HG03558 (cell line): ENCODE data around the gene ATP8B3.

Experiments
- ATAC-seq: cut with Tn5 transposase; IDR thresholded peaks from one replicate; pipeline ENCODE4 v1.9.1; 2021; ENCODE audit warnings: moderate number of reproducible peaks; ENCODE audit not compliant: unreplicated experiment; ENCODE audit errors: extremely low read depth

The ATP8B3 gene

DNA sequence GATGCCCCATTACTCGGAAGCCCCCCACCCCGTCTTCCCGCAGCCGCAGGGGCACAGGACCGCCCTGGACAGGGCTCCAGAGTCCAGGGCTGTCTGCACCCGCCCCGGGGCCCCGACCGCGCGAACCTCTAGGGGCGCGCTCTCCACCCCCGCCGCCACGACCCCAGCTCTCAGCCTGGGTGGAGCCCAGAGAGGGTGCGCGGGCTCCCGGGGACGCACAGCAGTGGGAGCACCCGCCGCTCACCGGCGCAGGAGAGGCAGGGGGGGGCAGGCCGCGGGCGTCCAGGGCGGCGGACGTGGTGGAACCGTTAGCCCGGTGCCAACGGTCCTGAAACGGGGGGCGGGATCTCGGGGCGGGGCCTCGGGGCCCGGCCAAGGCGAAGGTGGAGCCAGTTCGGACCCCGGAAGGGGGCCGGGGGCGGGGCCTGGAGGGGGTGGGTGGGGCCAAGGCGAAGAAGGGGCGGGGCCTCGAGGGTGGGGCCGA lies at the start of gene ATP8B3:
Gene ATP8B3, minus strand, starts transcription at position 335 of the 484 bp plus-strand sequence. CDS start 540 bp downstream, outside the sequence.
- ATAC-seq: peak; percentile 9

DNA sequence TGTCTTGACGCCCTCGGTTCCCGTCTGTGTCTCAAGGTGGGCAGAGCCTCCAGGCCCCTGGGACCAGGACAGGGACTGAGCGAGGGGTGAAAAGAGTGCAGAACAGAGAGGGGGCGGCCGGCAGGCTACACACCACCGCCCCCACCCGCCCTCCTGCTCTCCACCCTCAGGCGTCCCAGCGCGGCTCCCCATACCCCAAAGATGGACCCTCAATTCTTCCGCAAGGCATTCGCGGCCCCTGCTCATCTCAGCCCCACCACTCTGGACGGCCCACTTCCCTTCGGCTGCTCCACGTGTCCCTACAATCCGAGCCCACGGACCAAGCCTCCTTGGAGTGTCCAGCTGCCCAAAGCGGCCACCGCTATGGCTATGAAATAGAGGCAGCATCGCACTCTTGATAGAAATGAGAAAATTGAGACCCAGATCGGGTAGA lies 49.5 kb upstream of the ATP8B3 start:
- no peak for ATAC-seq

DNA sequence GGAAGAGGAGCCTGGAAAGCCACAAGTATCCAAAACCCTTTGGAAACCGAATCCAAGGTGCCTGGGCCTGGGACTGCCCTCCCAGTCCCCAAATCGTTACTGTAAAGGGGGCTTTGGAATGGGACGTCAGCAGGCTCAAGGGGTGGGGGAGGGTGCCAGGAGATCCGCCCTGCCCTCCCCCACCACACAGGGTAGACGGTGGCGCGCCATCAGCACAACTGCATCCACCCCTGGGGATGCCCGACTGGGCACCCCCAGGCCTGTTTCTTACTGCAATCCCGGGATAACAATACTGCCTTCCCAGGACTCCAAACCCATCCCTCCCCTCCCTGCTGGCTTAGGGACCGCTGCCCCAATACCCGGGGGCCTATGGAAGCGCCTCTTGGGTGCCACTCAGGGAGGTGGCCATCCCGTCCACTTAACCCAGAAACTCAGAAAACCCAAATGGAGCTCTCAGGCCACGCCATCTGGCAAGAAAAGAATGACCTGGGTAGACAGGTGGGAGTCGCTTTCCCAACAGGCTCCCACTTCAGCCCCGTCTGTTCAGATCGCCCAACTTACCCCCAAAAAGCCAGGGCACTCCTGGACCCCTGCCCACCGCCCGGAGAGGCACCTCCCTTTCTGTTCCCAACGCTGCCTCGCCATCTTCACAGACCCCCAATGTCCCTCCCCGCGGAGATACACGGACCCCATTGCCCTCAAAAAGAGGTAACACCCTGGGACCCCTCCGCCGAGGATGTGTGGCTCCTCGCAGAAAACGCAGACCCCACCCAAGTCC lies 48.9 kb upstream of the ATP8B3 start:
- no peak for ATAC-seq

DNA sequence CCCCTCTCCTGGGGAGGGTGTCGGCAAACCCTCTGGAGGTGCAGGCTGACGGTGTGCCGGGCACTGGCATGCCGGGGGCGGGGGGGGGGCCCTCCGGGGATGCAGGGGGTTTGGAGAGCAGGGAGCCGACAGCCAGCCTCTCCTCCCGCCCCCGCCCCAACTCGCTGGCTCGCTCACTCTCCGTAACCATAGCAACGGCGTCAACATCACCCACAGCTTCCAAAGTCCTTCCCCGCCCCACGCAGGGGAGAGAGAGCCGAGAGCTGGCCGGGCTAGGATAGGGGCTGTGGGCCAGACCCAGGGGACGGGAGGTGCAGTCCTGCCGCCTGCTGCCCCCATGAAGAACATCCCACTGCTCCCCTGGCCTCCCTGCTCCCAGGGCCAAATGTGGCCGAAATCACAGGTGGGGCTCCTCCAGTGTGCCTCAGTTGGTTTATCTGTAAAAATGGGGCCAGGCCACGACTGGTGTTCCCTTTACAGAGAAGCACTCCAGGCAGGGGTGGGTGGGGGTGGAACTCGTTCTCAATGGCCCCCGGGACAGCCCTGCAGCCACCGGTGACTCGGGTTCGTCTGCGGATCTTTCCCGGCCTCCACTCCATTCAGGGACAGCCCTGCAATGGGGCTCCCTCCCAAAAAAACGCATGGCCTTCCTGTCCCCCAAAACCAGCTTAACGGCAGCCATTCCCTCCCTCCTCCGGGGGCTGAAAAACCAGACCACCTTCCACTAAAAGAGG lies 48.1 kb upstream of the ATP8B3 start:
- no peak for ATAC-seq

- ATAC-seq: no peak
Measured at GRCh38 chr19:1859331-1859781, 47.3 kb upstream of the ATP8B3 start.

- ATAC-seq: no peak
Measured at GRCh38 chr19:1858412-1859081, 46.5 kb upstream of the ATP8B3 start.

DNA sequence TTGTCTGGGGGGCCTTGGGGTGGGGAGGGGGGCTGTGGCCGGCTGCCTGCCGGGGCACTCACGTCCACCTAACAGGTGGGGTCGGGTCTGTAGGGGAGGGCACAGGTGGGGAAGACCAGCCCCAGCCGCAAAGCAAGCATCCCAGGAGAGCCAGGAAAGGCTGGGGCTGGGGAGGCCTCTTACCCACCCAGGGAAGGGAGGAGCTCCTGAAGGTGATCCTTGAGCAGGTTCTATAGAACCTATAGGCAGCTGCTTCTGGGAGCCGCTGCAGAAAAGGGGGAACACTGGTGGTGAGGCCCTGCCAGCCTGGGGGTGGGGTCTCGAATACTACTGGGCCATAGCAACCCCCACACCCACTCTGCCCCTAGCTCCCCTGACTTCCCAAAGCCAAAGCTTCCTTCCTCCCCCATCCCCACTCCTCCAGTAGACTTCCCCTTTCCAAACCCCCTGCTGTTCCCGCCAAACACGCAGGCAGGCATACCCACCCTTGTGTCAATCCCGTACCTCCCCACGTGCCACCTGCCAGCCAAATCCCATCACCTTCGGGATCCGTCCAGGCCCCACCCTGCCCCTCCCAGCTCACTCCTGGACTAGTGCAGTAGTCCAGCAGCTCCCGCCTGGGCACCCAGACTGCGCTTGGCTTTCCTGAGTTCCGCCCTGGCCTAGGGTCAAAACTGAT lies 45.7 kb upstream of the ATP8B3 start:
- ATAC-seq: no peak

DNA sequence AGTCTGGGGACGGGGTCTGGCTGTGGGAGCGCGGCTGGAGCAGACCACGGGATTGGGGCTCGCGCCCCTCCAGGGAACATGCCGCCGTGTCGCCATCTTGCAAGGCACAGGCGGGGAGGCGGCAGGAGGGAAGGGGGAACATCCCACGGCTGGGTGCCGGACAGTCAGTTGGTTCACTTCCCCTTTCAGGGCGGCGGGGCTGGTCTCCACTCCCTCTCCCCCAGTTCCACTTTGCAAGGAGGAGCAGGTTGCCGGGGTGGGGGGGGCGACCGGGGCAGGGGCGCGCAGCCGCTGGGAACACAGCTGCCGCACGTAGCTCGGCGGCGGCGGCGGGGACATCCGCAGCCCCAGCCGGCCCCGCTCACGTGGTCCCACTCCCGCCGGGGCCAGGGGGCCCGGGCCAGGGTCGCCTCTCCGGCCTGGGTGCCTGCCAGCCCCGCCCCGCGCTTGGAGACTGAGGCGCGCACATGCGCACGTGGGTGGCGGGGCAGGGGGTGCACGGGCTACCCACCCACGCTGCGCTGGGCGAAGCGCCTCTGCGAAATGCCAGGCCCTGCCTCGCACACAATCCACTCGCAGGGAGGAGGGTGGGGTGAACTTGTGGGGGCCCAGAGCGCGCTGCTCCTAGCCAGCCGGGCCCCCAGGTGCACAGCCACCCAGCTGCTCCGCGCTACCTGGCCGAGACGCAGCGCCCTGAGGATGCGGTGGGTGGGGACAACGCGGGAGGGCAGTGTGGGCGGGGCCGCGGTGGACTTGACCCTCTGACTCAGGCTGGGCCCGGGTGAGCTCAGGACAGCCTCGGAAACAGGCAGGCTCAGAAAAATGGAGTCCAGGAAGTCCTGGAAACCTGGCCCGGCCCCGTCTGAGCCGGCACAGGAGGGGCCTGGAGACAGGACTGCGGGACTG lies 44.9 kb upstream of the ATP8B3 start:
- no peak for ATAC-seq

DNA sequence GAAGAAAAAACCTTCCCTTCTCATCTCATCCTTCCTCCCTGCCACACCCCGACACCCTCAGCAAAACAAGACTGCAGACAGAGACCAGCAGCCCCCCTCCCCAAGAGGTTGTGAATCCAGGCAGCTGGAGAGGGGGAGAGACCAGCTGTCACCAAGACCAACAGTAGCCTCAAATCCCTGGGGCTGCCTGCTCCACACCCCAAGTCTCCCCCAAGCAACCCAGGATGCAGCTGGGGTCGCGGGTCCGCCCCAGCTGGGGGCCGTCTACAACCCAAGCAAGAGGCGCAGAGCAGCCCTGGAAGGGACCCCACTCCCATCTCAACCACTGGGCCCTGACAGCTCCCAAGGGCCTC lies 44.2 kb upstream of the ATP8B3 start:
- ATAC-seq: no peak

DNA sequence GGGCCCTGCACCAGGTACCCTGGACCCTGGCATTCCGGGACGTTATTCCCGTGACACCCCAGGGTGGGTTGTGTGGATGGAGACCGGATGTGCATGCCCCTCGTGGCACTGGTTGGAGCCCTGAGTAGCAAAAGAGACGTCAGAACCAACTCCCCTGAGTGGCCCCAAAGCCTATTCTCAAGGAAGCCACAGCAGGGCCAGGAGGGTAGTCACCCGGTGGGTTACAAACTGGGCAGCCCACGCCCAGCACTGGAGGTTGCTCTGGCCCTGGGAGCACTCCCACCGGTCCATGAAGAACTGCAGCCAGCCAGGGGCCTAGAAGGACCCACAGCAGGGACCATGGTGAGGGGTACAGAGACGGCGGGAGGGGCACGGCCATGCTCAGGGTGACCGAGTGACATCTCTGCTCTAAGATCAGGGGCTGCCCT lies 43.8 kb upstream of the ATP8B3 start:
- no peak for ATAC-seq

- no peak for ATAC-seq
Measured at GRCh38 chr19:1855040-1855827, 43.2 kb upstream of the ATP8B3 start.

- ATAC-seq: no peak
Measured at GRCh38 chr19:1854542-1855039, 42.5 kb upstream of the ATP8B3 start.

GRCh38 chr19:1854039-1854541 lies 42.0 kb upstream of the ATP8B3 start:
- no peak for ATAC-seq

DNA sequence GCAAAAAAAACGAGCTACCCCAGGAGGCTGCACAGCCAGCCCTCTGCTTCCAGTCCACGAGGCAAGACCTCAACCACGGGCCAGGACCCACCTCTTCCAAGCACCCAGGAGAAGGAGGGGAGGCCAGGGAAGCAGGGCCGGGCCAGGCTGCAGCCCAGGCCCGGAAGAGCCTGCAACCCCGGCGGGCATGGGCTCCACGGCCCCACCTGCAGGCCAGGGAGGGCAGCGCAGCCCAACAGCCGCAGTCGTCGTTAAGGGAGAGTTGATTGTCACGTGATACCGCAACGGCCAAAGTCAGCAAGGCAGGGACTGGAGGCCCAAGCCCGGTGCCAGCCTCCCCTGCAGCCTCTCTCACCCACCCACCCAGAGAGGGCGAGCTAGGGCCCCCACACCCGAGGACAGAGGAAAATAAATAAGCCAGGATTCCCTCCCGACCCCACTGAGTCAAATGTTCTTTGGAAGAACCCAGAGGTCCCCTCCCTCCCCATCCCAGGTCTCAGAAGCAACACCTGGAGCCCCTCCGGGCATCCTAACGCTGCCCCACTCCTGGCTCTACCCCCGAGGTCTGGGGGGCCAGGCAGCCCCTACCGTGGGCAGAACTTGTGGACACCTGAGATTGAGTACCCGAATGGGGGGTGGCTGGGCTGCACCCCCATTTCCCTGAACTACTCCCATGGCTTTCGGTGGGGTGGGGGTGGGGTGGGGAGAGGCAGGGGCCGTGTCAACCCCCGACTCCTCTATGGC lies 41.4 kb upstream of the ATP8B3 start:
- no peak for ATAC-seq

- no peak for ATAC-seq
Measured at GRCh38 chr19:1852581-1853128, 40.6 kb upstream of the ATP8B3 start.

- ATAC-seq: no peak
Measured at GRCh38 chr19:1851654-1852580, 39.8 kb upstream of the ATP8B3 start.
